ENCODE results near the gene CLDN19. TPM values are rescaled to one million over a fixed set of nuclear protein-coding genes. Genes with fewer than 3 reads are reported as not detected.

CLDN19 gene, protein sequence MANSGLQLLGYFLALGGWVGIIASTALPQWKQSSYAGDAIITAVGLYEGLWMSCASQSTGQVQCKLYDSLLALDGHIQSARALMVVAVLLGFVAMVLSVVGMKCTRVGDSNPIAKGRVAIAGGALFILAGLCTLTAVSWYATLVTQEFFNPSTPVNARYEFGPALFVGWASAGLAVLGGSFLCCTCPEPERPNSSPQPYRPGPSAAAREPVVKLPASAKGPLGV
- total RNA-seq, result under 1 TPM in 1 of 7 donors, not detected in 6; 0.28 TPM
- under 1 TPM in 1 of 3 donors, not detected in 2; 0.26 TPM for polyA plus RNA-seq
- long read RNA-seq, donor 1, result 0 reads
- long read RNA-seq, donor 2, partial matches to known transcripts, result 0 of 1 reads
- long read RNA-seq, donor 2, other reads (novel, unspliced or antisense), result 0 of 1 reads

DNA sequence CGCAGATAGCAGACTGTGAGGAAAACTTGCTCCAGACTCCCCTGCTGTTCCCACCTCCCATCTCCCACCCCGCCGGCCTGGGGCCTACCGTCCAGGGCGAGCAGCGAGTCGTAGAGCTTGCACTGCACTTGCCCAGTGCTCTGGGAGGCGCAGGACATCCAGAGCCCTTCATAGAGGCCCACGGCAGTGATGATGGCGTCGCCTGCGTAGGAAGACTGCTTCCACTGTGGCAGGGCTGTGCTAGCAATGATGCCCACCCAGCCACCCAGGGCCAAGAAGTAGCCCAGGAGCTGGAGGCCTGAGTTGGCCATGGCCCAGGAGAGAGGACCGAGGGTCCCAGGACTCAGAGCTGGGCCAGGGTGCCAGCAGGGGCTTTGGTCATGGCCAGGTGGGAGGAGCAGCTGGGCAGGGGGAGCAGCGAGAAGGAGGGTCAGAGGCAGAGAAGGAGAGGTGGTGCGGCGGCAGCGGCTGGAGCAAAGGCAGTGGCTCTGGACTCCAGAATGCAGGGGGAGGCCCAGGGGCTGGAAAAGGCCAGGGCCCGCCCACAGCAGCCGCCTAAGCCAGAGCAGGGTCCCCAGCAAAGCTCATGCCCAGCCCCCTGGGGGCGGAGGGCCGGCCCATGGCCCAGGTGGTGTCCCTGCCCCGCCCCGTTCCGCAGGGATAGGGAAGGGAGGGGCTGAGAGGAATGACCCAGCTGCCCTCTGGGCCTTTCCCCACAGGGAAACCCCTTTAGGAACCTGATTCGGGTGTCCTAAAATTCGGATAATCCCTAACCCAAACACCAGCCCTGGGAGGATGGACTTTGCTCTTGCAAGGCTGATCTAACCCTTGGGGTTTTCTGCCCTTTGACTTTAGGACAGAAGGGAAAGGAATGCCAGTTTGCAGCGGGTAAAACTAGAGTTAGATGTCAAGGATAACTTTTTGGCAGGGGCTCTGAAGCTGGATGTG lies at the start of gene CLDN19:
Gene CLDN19 (minus strand): TSS at position 484 of the 948 bp plus-strand sequence. CDS start 173 bp downstream, at position 311.
- WGBS, 5 donors, result 79 to 85% (median 81%) methylated on average over 20 to 27 of the region's 27 CpGs
- TF ChIP-seq POLR2A (IDR thresholded peaks at IDR 0.05) (no peak), POLR2AphosphoS5 (IDR thresholded peaks at IDR 0.05) (no peak)
- TF ChIP-seq, protein P1, sequence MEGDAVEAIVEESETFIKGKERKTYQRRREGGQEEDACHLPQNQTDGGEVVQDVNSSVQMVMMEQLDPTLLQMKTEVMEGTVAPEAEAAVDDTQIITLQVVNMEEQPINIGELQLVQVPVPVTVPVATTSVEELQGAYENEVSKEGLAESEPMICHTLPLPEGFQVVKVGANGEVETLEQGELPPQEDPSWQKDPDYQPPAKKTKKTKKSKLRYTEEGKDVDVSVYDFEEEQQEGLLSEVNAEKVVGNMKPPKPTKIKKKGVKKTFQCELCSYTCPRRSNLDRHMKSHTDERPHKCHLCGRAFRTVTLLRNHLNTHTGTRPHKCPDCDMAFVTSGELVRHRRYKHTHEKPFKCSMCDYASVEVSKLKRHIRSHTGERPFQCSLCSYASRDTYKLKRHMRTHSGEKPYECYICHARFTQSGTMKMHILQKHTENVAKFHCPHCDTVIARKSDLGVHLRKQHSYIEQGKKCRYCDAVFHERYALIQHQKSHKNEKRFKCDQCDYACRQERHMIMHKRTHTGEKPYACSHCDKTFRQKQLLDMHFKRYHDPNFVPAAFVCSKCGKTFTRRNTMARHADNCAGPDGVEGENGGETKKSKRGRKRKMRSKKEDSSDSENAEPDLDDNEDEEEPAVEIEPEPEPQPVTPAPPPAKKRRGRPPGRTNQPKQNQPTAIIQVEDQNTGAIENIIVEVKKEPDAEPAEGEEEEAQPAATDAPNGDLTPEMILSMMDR (IDR thresholded peaks at IDR 0.05 in 8 of 11, conservative IDR thresholded peaks at IDR 0.05 in 3 of 11), result no peak

DNA sequence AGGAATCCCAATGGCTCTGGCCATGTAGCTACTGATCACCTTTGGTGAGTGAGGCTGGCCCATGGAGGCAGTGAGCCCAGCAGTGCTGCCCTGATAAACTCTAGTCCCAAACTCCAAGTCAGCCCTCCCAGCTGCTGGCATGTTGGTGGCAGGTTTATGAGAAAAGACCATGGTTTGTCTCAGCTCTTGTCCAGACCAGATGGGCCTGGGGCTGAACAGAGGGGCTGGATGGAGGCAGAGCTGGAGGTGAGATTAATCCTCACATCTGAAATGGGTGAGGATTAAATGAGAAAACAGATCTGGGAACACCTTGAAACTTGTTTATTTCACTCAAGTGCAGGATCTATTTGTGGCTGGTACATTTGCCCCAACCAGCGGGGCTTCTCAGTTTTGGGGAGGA lies 48.0 kb upstream of the CLDN19 start:
- intact Hi-C loops (cut with DNase I; ENCODE audit: low total_unique reads), result no loop called here
- TF ChIP-seq POLR2A (IDR thresholded peaks at IDR 0.05) (no peak), POLR2AphosphoS5 (IDR thresholded peaks at IDR 0.05) (no peak)
- TF ChIP-seq, protein P1 (IDR thresholded peaks at IDR 0.05 in 8 of 11, conservative IDR thresholded peaks at IDR 0.05 in 3 of 11), result no peak
- 84 to 96% (median 96%) methylated on average over 1 of the region's 1 CpG for WGBS, 5 donors
- H3K9me3 ChIP-seq, result no peaks in the 10 kb centered on the region
- no peak for DNase-seq
- no peak overlapping the region for H3K4me3 ChIP-seq
- H3K36me3 ChIP-seq, result peaks cover 0 to 9% (median 0%) of the 10 kb centered on the region in 6 donors
- H3K27ac ChIP-seq, result no peak overlapping the region
- peaks cover 0 to 10% (median 0%) of the 10 kb centered on the region in 7 donors for H3K27me3 ChIP-seq (replicated peaks in 1 of 7)
- peaks cover 0 to 17% (median 10%) of the 10 kb centered on the region in 6 donors for H3K4me1 ChIP-seq

More for the DNA sequence above, at the start of gene CLDN19:
- no peak within 1 kb of the TSS for H3K4me3 ChIP-seq
- no peaks in the 10 kb centered on the region for H3K36me3 ChIP-seq
- no peaks in the 10 kb centered on the region for H3K27me3 ChIP-seq (replicated peaks in 1 of 7)
- H3K9me3 ChIP-seq, result no peaks in the 10 kb centered on the region
- no peak within 1 kb of the TSS for H3K27ac ChIP-seq
- no peak for DNase-seq
- intact Hi-C loops (cut with DNase I; ENCODE audit: low total_unique reads), result no loop called here
- H3K4me1 ChIP-seq, result peaks cover 0 to 19% (median 12%) of the 10 kb centered on the region in 6 donors

DNA sequence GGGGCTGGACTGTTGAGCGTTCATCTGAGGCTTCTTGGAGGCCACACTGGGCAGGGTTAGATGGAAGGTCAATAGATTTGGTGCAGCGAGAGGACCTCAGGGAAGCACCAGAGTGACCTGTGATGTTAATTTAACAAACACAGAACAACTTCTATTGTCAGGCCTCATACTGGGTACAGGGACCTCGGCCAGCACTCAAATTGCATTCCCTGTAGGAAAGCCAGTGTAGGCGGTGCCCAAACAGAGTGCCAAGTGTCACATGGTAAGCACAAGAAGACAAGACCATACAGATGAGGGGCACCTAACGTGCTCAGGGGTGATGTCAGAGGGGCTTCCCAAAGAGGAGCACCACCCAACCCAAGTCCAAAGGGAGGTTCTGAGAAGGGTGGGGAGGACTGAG lies 46.1 kb upstream of the CLDN19 start:
- Histone ChIP-seq H3K36me3 (peaks cover 0 to 27% (median 2%) of the 10 kb centered on the region in 6 donors), H3K27me3 (replicated peaks in 1 of 7) (peaks cover 0 to 10% (median 0%) of the 10 kb centered on the region in 7 donors), H3K27ac (no peak overlapping the region), H3K4me1 (peaks cover 0 to 17% (median 10%) of the 10 kb centered on the region in 6 donors), H3K9me3 (no peaks in the 10 kb centered on the region), H3K4me3 (no peak overlapping the region)
- intact Hi-C loops (cut with DNase I; ENCODE audit: low total_unique reads), result no loop called here
- TF ChIP-seq, protein P1 (IDR thresholded peaks at IDR 0.05 in 8 of 11, conservative IDR thresholded peaks at IDR 0.05 in 3 of 11), result no peak
- TF ChIP-seq POLR2AphosphoS5 (IDR thresholded peaks at IDR 0.05) (no peak), POLR2A (IDR thresholded peaks at IDR 0.05) (no peak)
- no peak for DNase-seq
- 86 to 94% (median 93%) methylated on average over 5 of the region's 5 CpGs for WGBS, 5 donors
